HepG2 (cell line): Measurements from ENCODE around the gene TMEM129.

Source experiments
- BRD4 ChIP-seq: sonication (generic); formaldehyde crosslinking; IDR thresholded peaks from 2 replicates; pipeline ENCODE4 v1.4.0; 2020; ENCODE audit warnings: missing genetic modification reagents
- EZH2 ChIP-seq: conservative IDR thresholded peaks from 2 replicates; pipeline ENCODE4 v1.6.1; 2012; ENCODE audit warnings: mild to moderate bottlenecking, low read depth, low read length, moderate library complexity
- SP1 ChIP-seq, 2 experiments: fragments of 450-650 bp in 1 of 2; sonication (generic) in 1 of 2; formaldehyde crosslinking in 1 of 2; IDR thresholded peaks; 2 replicates each; pipeline versions ENCODE4 v1.4.0 to v1.6.1; 2016 to 2020; ENCODE audit warnings: missing genetic modification reagents in 1 of 2
- TF ChIP-seq, protein P1 (sequence below), 2 experiments: IDR thresholded peaks; 2 replicates each; pipeline ENCODE4 v1.6.1; 2011 to 2012; ENCODE audit warnings: low read length in 2 of 2, borderline replicate concordance in 1 of 2, low read depth in 1 of 2, mild to moderate bottlenecking in 1 of 2, moderate library complexity in 1 of 2
- TF ChIP-seq, protein P2 (sequence below): sonication (generic); formaldehyde crosslinking; IDR thresholded peaks from 2 replicates; pipeline ENCODE4 v1.5.0; 2020; ENCODE audit warnings: mild to moderate bottlenecking, missing genetic modification reagents, moderate library complexity

DNA sequence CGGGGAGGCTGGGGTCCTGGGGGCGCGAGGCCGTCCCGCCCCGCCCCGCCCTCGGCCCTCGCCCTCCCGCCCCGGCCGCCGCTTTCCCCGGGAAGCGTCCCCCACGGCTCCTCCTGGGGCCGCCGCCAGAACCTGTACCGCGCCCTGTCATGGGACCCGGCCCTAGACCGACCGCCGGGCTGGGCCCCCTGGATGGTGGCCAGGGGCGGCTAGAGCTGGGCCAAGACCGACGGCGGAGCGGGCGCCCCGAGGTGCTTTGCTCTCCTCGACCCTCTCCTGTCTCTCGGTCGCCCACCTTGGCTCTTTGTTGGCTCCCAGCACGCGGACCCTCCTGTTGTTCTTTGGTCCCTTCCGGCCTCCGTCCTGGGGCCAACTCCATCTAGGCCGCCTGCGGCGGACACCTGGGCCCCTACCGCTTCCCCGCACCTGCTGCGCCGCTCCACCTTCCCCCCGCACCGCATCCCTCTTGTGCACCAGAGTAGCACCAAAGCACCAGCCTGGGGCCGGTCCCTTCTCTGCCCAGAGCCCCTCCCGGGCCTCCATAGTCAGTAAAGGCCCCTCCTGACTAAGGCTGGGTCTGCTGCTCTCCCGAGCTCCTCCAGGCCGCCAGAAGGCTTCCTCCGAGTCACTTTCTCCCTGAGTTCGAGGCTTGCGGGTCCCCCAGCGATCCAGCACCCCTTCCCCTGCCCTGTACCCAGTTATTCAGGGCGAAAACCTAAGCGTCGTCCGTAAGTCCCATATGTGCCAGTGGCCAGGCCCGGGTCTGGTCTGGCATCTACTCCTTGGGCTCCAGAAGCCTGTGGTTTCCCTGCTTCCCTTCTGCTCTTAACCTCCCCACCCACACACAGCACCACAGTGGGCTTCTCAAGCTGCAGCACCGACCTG, 785 bp upstream of the TMEM129 start:
- TF ChIP-seq, protein P1, sequence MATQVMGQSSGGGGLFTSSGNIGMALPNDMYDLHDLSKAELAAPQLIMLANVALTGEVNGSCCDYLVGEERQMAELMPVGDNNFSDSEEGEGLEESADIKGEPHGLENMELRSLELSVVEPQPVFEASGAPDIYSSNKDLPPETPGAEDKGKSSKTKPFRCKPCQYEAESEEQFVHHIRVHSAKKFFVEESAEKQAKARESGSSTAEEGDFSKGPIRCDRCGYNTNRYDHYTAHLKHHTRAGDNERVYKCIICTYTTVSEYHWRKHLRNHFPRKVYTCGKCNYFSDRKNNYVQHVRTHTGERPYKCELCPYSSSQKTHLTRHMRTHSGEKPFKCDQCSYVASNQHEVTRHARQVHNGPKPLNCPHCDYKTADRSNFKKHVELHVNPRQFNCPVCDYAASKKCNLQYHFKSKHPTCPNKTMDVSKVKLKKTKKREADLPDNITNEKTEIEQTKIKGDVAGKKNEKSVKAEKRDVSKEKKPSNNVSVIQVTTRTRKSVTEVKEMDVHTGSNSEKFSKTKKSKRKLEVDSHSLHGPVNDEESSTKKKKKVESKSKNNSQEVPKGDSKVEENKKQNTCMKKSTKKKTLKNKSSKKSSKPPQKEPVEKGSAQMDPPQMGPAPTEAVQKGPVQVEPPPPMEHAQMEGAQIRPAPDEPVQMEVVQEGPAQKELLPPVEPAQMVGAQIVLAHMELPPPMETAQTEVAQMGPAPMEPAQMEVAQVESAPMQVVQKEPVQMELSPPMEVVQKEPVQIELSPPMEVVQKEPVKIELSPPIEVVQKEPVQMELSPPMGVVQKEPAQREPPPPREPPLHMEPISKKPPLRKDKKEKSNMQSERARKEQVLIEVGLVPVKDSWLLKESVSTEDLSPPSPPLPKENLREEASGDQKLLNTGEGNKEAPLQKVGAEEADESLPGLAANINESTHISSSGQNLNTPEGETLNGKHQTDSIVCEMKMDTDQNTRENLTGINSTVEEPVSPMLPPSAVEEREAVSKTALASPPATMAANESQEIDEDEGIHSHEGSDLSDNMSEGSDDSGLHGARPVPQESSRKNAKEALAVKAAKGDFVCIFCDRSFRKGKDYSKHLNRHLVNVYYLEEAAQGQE (IDR thresholded peaks at IDR 0.05; ENCODE audit: borderline replicate concordance in 1 of 2, low read depth in 1 of 2, low read length in 2 of 2): no peak
- TF ChIP-seq EZH2 (no peak), BRD4 (CRISPR knock-in tag) (no peak), SP1 (IDR thresholded peaks at IDR 0.05) (no peak), SP1 (CRISPR knock-in tag; IDR thresholded peaks at IDR 0.05) (no peak)
- TF ChIP-seq, protein P2, sequence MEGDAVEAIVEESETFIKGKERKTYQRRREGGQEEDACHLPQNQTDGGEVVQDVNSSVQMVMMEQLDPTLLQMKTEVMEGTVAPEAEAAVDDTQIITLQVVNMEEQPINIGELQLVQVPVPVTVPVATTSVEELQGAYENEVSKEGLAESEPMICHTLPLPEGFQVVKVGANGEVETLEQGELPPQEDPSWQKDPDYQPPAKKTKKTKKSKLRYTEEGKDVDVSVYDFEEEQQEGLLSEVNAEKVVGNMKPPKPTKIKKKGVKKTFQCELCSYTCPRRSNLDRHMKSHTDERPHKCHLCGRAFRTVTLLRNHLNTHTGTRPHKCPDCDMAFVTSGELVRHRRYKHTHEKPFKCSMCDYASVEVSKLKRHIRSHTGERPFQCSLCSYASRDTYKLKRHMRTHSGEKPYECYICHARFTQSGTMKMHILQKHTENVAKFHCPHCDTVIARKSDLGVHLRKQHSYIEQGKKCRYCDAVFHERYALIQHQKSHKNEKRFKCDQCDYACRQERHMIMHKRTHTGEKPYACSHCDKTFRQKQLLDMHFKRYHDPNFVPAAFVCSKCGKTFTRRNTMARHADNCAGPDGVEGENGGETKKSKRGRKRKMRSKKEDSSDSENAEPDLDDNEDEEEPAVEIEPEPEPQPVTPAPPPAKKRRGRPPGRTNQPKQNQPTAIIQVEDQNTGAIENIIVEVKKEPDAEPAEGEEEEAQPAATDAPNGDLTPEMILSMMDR: no peak
